ENCODE data around the gene HTRA1. TPM values are rescaled to one million over a fixed set of nuclear protein-coding genes. Genes with fewer than 3 reads are reported as not detected.
A peak's percentile ranks its signal among the peaks of the same experiment; 100 is the strongest.

Gene HTRA1
- polyA plus RNA-seq, 1 of the 3 experiments (the other 2 are of a cell fraction), result 291 TPM

DNA sequence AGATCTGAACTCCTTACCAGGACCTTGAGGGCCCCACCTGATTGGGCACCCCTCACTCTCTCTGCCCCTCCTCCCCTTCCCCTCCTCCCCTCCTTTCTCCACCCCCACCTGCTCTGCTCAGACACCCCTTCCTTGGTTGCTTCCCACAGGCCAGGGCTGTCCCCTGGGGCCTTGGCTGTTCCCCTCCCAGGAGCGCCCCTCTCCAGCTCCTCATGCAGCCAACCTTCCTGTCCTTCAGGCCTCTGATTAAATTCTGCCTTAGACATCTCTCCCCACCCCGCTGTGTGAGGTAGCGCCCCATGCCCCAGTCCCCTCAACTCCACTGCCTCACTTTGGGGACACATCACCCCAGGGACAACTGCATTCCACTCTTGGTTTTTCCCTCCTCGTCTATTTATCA is 32.4 kb downstream of the HTRA1 start:
- Histone ChIP-seq H3K9me3 (no peaks in the 10 kb centered on the region), H3K4me3 (ENCODE audit: low read depth in 2 of 2, low read length in 1 of 2) (no peak overlapping the region), H2AFZ (ENCODE audit: low read depth) (no peak overlapping the region), H3K4me1 (ENCODE audit: control insufficient read depth in 1 of 2, insufficient read depth in 2 of 2, low read depth in 1 of 2, low read length in 1 of 2) (peaks cover 0 to 13% of the 10 kb centered on the region in 2 experiments; a peak in 2 of 4 replicates), H4K20me1 (ENCODE audit: insufficient read depth) (no peaks in the 10 kb centered on the region), H3F3A (replicated peaks; ENCODE audit: insufficient read depth) (peaks cover 15% of the 10 kb centered on the region), H3K27ac (ENCODE audit: low read depth in 2 of 2, low read length in 1 of 2) (peak overlapping the region in 1 of 2 experiments; percentile 83; a peak in 1 of 4 replicates), H3K4me2 (no peak overlapping the region), H3K36me3 (replicated peaks in 1 of 2; ENCODE audit: control insufficient read depth in 1 of 2, insufficient read depth in 2 of 2, low read length in 1 of 2) (peaks cover 3 to 6% of the 10 kb centered on the region in 2 experiments), H3K9ac (no peak overlapping the region), H3K9me2 (no peaks in the 10 kb centered on the region), H3K27me3 (ENCODE audit: insufficient read depth) (no peaks in the 10 kb centered on the region), H3K79me2 (ENCODE audit: insufficient read depth) (no peaks in the 10 kb centered on the region; the same call in 1 of the 2 replicates)
- CTCF ChIA-PET, result interaction anchor here (1.0 to 3.4 kb wide), 4 partner anchors 18 to 151 kb away, joined by 3 to 11 read pairs (median 4); no protein-coding TSS in a partner anchor
- 99% methylated on average over 4 of the region's 4 CpGs for WGBS (ENCODE audit: low lambda C conversion rate)
- POLR2A ChIA-PET, result no interaction called here
- TF ChIP-seq RFX5 (IDR thresholded peaks at IDR 0.05; ENCODE audit: low read length), result no peak
- no peak for DNase-seq

DNA sequence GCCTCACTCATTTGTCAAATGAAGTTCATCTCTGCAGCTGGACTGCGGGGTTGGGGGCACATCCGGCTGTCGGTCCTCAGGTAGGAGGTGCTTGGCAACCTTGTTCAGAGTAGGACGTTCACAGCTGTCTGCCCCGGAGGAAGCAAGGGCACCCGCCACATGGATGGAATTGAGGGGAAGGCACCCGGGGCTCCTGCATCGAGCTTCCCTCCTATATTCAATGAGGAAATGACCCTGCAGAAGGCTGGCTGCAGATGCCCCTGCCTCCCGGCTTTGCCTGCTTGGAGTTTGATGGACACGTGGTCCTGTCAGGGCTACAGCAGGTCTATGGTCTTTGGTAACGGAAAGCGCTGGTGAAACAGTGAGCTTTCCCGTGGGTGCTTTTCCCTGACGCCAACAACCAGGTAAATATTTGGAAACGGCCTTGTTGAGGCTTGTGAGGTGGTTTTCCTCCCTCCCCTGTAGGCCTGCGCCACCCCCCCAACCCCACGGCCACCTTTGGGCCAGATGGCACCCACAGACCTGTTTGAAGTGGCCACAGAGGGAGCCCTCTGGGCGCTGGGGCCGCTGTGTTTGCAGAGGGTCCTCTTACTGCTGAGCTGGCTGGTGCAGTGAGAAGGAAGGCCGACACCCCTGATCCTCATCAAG is 32.9 kb downstream of the HTRA1 start:
- no peak overlapping the region for H3K4me3 ChIP-seq (ENCODE audit: low read depth in 2 of 2, low read length in 1 of 2)
- H3K36me3 ChIP-seq (replicated peaks in 1 of 2; ENCODE audit: control insufficient read depth in 1 of 2, insufficient read depth in 2 of 2, low read length in 1 of 2), result peaks cover 3 to 6% of the 10 kb centered on the region in 2 experiments
- ChIA-PET POLR2A (interaction anchor here (0.6 kb wide), 1 partner anchor 929 kb away, joined by 3 read pairs; no protein-coding TSS in a partner anchor), CTCF (interaction anchor here (1.0 to 3.4 kb wide), 5 partner anchors 15 to 151 kb away, joined by 3 to 11 read pairs (median 4); no protein-coding TSS in a partner anchor)
- H3K4me2 ChIP-seq, result no peak overlapping the region; the same call in 1 of the 2 replicates
- H3K27me3 ChIP-seq (ENCODE audit: insufficient read depth), result no peaks in the 10 kb centered on the region
- H3F3A ChIP-seq (replicated peaks; ENCODE audit: insufficient read depth), result peaks cover 15% of the 10 kb centered on the region
- peaks cover 0 to 15% of the 10 kb centered on the region in 2 experiments; a peak in 2 of 4 replicates for H3K4me1 ChIP-seq (ENCODE audit: control insufficient read depth in 1 of 2, insufficient read depth in 2 of 2, low read depth in 1 of 2, low read length in 1 of 2)
- no peaks in the 10 kb centered on the region; the same call in 1 of the 2 replicates for H3K79me2 ChIP-seq (ENCODE audit: insufficient read depth)
- H3K9me3 ChIP-seq, result no peaks in the 10 kb centered on the region
- no peak for DNase-seq
- no peaks in the 10 kb centered on the region for H3K9me2 ChIP-seq
- TF ChIP-seq, protein P1, sequence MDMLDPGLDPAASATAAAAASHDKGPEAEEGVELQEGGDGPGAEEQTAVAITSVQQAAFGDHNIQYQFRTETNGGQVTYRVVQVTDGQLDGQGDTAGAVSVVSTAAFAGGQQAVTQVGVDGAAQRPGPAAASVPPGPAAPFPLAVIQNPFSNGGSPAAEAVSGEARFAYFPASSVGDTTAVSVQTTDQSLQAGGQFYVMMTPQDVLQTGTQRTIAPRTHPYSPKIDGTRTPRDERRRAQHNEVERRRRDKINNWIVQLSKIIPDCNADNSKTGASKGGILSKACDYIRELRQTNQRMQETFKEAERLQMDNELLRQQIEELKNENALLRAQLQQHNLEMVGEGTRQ (IDR thresholded peaks at IDR 0.05; ENCODE audit: borderline replicate concordance, low read depth, low read length), result no peak
- WGBS (ENCODE audit: low lambda C conversion rate), result 91% methylated on average over 13 of the region's 20 CpGs
- peak overlapping the region in 1 of 2 experiments; percentile 83; a peak in 2 of 4 replicates for H3K27ac ChIP-seq (ENCODE audit: low read depth in 2 of 2, low read length in 1 of 2)
- no peaks in the 10 kb centered on the region for H4K20me1 ChIP-seq (ENCODE audit: insufficient read depth)
- H2AFZ ChIP-seq (ENCODE audit: low read depth), result no peak overlapping the region
- H3K9ac ChIP-seq, result no peak overlapping the region

DNA sequence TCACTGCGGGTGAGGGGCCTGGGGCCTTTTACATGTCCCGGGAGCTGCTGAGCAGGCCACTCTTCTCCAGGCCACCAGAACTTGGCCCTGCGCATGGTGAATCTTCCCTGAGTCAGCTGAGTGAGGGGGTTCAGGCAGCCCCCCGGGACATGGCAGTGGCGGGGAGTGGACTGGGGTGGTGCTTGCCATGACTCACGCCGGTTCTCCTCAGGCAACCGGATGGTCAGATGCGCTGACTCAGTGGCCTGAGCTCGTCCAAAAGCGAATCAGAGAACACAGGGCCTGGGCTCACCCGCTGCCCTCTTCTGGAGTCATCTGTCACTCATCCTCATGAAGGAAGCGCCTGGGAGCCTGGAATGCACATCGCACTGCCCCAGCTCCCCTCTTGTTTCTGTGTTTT is 33.5 kb downstream of the HTRA1 start:
- H2AFZ ChIP-seq (ENCODE audit: low read depth), result no peak overlapping the region
- CTCF ChIA-PET, result interaction anchor here (1.3 to 3.4 kb wide), 4 partner anchors 16 to 71 kb away, joined by 3 to 11 read pairs (median 4); no protein-coding TSS in a partner anchor
- TF ChIP-seq MXI1 (IDR thresholded peaks at IDR 0.05; ENCODE audit: low read depth, low read length) (no peak), FOXM1 (IDR thresholded peaks at IDR 0.05; ENCODE audit: low read depth) (no peak), ELF1 (IDR thresholded peaks at IDR 0.05) (no peak), FOSL2 (IDR thresholded peaks at IDR 0.05; ENCODE audit: borderline replicate concordance, low read depth) (peak; percentile 78), ZBTB33 (IDR thresholded peaks at IDR 0.05; ENCODE audit: borderline replicate concordance, low read depth) (no peak), TAF1 (IDR thresholded peaks at IDR 0.05; ENCODE audit: borderline replicate concordance, low read depth, low read length) (no peak), RAD21 (IDR thresholded peaks at IDR 0.05; ENCODE audit: low read length) (no peak), PBX3 (IDR thresholded peaks at IDR 0.05) (peak; percentile 93), NFIC (IDR thresholded peaks at IDR 0.05; ENCODE audit: borderline replicate concordance) (peak; percentile 57), TCF12 (IDR thresholded peaks at IDR 0.05) (peak; percentile 49), RXRA (IDR thresholded peaks at IDR 0.05; ENCODE audit: borderline replicate concordance, low read depth) (0 out of 2 replicates have a peak, but pooled peaks have one; percentile 26), JUND (IDR thresholded peaks at IDR 0.05) (peak; percentile 59), SMC3 (IDR thresholded peaks at IDR 0.05; ENCODE audit: low read depth, low read length) (no peak), EP300 (IDR thresholded peaks at IDR 0.05; ENCODE audit: borderline replicate concordance in 1 of 2, low read depth in 1 of 2, low read length in 1 of 2) (peak in 1 of 2 experiments; percentile 43; a peak in 1 of 4 replicates), MAX (IDR thresholded peaks at IDR 0.05; ENCODE audit: low read depth) (peak; percentile 18; the same call in 1 of the 2 replicates)

More for the DNA sequence above, 33.5 kb downstream of the HTRA1 start:
- DNase-seq, result no peak
- H3K27ac ChIP-seq (ENCODE audit: low read depth in 2 of 2, low read length in 1 of 2), result peak overlapping the region in 1 of 2 experiments; percentile 83; a peak in 2 of 4 replicates
- H4K20me1 ChIP-seq (ENCODE audit: insufficient read depth), result no peaks in the 10 kb centered on the region
- 70% methylated on average over 6 of the region's 14 CpGs for WGBS (ENCODE audit: low lambda C conversion rate)
- H3K4me2 ChIP-seq, result peak overlapping the region; percentile 61
- H3F3A ChIP-seq (replicated peaks; ENCODE audit: insufficient read depth), result peaks cover 15% of the 10 kb centered on the region
- H3K4me3 ChIP-seq (ENCODE audit: low read depth in 2 of 2, low read length in 1 of 2), result no peak overlapping the region
- H3K9me3 ChIP-seq, result no peaks in the 10 kb centered on the region
- H3K9me2 ChIP-seq, result no peaks in the 10 kb centered on the region
- POLR2A ChIA-PET, result interaction anchor here (0.6 kb wide), 1 partner anchor 930 kb away, joined by 3 read pairs; no protein-coding TSS in a partner anchor
- H3K9ac ChIP-seq, result no peak overlapping the region
- H3K36me3 ChIP-seq (replicated peaks in 1 of 2; ENCODE audit: control insufficient read depth in 1 of 2, insufficient read depth in 2 of 2, low read length in 1 of 2), result peaks cover 3% of the 10 kb centered on the region in 2 experiments
- peaks cover 0 to 18% of the 10 kb centered on the region in 2 experiments; a peak in 2 of 4 replicates for H3K4me1 ChIP-seq (ENCODE audit: control insufficient read depth in 1 of 2, insufficient read depth in 2 of 2, low read depth in 1 of 2, low read length in 1 of 2)
- no peaks in the 10 kb centered on the region for H3K27me3 ChIP-seq (ENCODE audit: insufficient read depth)
- no peaks in the 10 kb centered on the region; the same call in 1 of the 2 replicates for H3K79me2 ChIP-seq (ENCODE audit: insufficient read depth)

Data from SK-N-SH (cell line).